ENCODE data around the gene ITGA11.

- TF ChIP-seq POLR2AphosphoS5 (IDR thresholded peaks at IDR 0.05; ENCODE audit: low read depth, low read length), result no peak
- no peak for TF ChIP-seq TAF1 (IDR thresholded peaks at IDR 0.05; ENCODE audit: low read depth, low read length)
- TF ChIP-seq POLR2A (IDR thresholded peaks at IDR 0.05; ENCODE audit: low read depth, low read length), result no peak
- TF ChIP-seq SPI1 (IDR thresholded peaks at IDR 0.05; ENCODE audit: low read depth, low read length), result no peak
These were observed 139.7 kb downstream of the ITGA11 start for GRCh38 chr15:68292157-68292781.

All from GM12891 (cell line).